Activated naive CD8-positive, alpha-beta T cell (primary cell): ENCODE results near the gene GRHL1.
"Not testable (repeated sequence)": the region's sequence is repeated elsewhere in the genome, so short reads cannot be mapped to it uniquely, and the experiment has no call there.

Source experiments
- H3K27ac Mint-ChIP-seq: one replicate; pipeline ENCODE4 v1.8.0; 2021; ENCODE audit warnings: mixed read lengths
- H3K27me3 Mint-ChIP-seq: one replicate; pipeline ENCODE4 v1.8.0; 2021; ENCODE audit warnings: mixed read lengths
- H3K36me3 Mint-ChIP-seq: one replicate; pipeline ENCODE4 v1.8.0; 2021; ENCODE audit warnings: mixed read lengths
- H3K4me1 Mint-ChIP-seq: one replicate; pipeline ENCODE4 v1.8.0; 2021; ENCODE audit warnings: low read depth, mixed read lengths
- H3K4me3 Mint-ChIP-seq: one replicate; pipeline ENCODE4 v1.8.0; 2021; ENCODE audit warnings: mild to moderate bottlenecking, mixed read lengths
- H3K9me3 Mint-ChIP-seq: one replicate; pipeline ENCODE4 v1.8.0; 2021; ENCODE audit warnings: low read depth, mixed read lengths

Gene GRHL1

GRCh38 chr2:10027660-10028330 lies 76.3 kb downstream of the GRHL1 start:
- Mint-ChIP-seq H3K27me3 (no peaks in the 10 kb centered on the region), H3K36me3 (no peaks in the 10 kb centered on the region), H3K4me1 (peaks cover 26% of the 10 kb centered on the region), H3K27ac (no peak overlapping the region), H3K9me3 (no peaks in the 10 kb centered on the region), H3K4me3 (no peak overlapping the region)

- Mint-ChIP-seq H3K4me1 (peaks cover 26% of the 10 kb centered on the region), H3K27ac (no peak overlapping the region), H3K27me3 (no peaks in the 10 kb centered on the region), H3K36me3 (no peaks in the 10 kb centered on the region), H3K4me3 (no peak overlapping the region), H3K9me3 (no peaks in the 10 kb centered on the region)
Measured at GRCh38 chr2:10028407-10028987, 77.0 kb downstream of the GRHL1 start.

GRCh38 chr2:10028988-10029874 lies 77.7 kb downstream of the GRHL1 start:
- Mint-ChIP-seq H3K36me3 (no peaks in the 10 kb centered on the region), H3K9me3 (no peaks in the 10 kb centered on the region), H3K4me3 (peak overlapping the region; percentile 42), H3K27me3 (no peaks in the 10 kb centered on the region), H3K27ac (peak overlapping the region; percentile 51), H3K4me1 (peaks cover 26% of the 10 kb centered on the region)

- peaks cover 28% of the 10 kb centered on the region for H3K4me1 Mint-ChIP-seq
- peak overlapping the region; percentile 51 for H3K27ac Mint-ChIP-seq
Measured at GRCh38 chr2:10029875-10030223, 78.4 kb downstream of the GRHL1 start.

GRCh38 chr2:10030311-10030736 lies 78.8 kb downstream of the GRHL1 start:
- Mint-ChIP-seq H3K27ac (no peak overlapping the region), H3K27me3 (no peaks in the 10 kb centered on the region), H3K4me3 (no peak overlapping the region), H3K9me3 (no peaks in the 10 kb centered on the region), H3K36me3 (no peaks in the 10 kb centered on the region), H3K4me1 (peaks cover 28% of the 10 kb centered on the region)

More at GRCh38 chr2:10029875-10030223, 78.4 kb downstream of the GRHL1 start:
- Mint-ChIP-seq H3K27me3 (no peaks in the 10 kb centered on the region), H3K9me3 (no peaks in the 10 kb centered on the region), H3K4me3 (peak overlapping the region; percentile 42), H3K36me3 (no peaks in the 10 kb centered on the region)

GRCh38 chr2:10030798-10031197 lies 79.3 kb downstream of the GRHL1 start:
- not testable (repeated sequence) for H3K9me3 Mint-ChIP-seq, H3K4me3 Mint-ChIP-seq, H3K36me3 Mint-ChIP-seq, H3K27me3 Mint-ChIP-seq, H3K27ac Mint-ChIP-seq
- peaks cover 31% of the 10 kb centered on the region for H3K4me1 Mint-ChIP-seq

GRCh38 chr2:10031886-10032745 lies 80.6 kb downstream of the GRHL1 start:
- peaks cover 32% of the 10 kb centered on the region for H3K4me1 Mint-ChIP-seq
- no peak overlapping the region for H3K27ac Mint-ChIP-seq
- H3K4me3 Mint-ChIP-seq = no peak overlapping the region
- H3K36me3 Mint-ChIP-seq = no peaks in the 10 kb centered on the region
- H3K9me3 Mint-ChIP-seq = no peaks in the 10 kb centered on the region
- no peaks in the 10 kb centered on the region for H3K27me3 Mint-ChIP-seq

GRCh38 chr2:10032746-10033105 lies 81.2 kb downstream of the GRHL1 start:
- peaks cover 29% of the 10 kb centered on the region for H3K4me1 Mint-ChIP-seq
- no peak overlapping the region for H3K4me3 Mint-ChIP-seq
- no peaks in the 10 kb centered on the region for H3K36me3 Mint-ChIP-seq
- no peaks in the 10 kb centered on the region for H3K27me3 Mint-ChIP-seq
- no peaks in the 10 kb centered on the region for H3K9me3 Mint-ChIP-seq
- no peak overlapping the region for H3K27ac Mint-ChIP-seq

GRCh38 chr2:10033251-10034006 lies 81.9 kb downstream of the GRHL1 start:
- no peak overlapping the region for H3K27ac Mint-ChIP-seq
- H3K36me3 Mint-ChIP-seq = no peaks in the 10 kb centered on the region
- H3K9me3 Mint-ChIP-seq = no peaks in the 10 kb centered on the region
- peaks cover 23% of the 10 kb centered on the region for H3K4me1 Mint-ChIP-seq
- H3K27me3 Mint-ChIP-seq = no peaks in the 10 kb centered on the region
- no peak overlapping the region for H3K4me3 Mint-ChIP-seq

- H3K9me3 Mint-ChIP-seq = no peaks in the 10 kb centered on the region
- peak overlapping the region; percentile 22 for H3K27ac Mint-ChIP-seq
- no peak overlapping the region for H3K4me3 Mint-ChIP-seq
- H3K4me1 Mint-ChIP-seq = peaks cover 15% of the 10 kb centered on the region
- H3K36me3 Mint-ChIP-seq = no peaks in the 10 kb centered on the region
- H3K27me3 Mint-ChIP-seq = no peaks in the 10 kb centered on the region
Measured at GRCh38 chr2:10034333-10035052, 83.0 kb downstream of the GRHL1 start.

GRCh38 chr2:10035053-10035422 lies 83.5 kb downstream of the GRHL1 start:
- Mint-ChIP-seq H3K27me3 (no peaks in the 10 kb centered on the region), H3K9me3 (no peaks in the 10 kb centered on the region), H3K4me3 (no peak overlapping the region), H3K4me1 (peaks cover 10% of the 10 kb centered on the region), H3K27ac (peak overlapping the region; percentile 22), H3K36me3 (no peaks in the 10 kb centered on the region)

GRCh38 chr2:10035633-10036032 lies 84.1 kb downstream of the GRHL1 start:
- peaks cover 6% of the 10 kb centered on the region for H3K4me1 Mint-ChIP-seq
- no peak overlapping the region for H3K27ac Mint-ChIP-seq
- H3K9me3 Mint-ChIP-seq = no peaks in the 10 kb centered on the region
- H3K4me3 Mint-ChIP-seq = no peak overlapping the region
- H3K36me3 Mint-ChIP-seq = no peaks in the 10 kb centered on the region
- H3K27me3 Mint-ChIP-seq = no peaks in the 10 kb centered on the region

GRCh38 chr2:10036095-10036884 lies 84.8 kb downstream of the GRHL1 start:
- no peaks in the 10 kb centered on the region for H3K27me3 Mint-ChIP-seq
- H3K27ac Mint-ChIP-seq = no peak overlapping the region
- H3K36me3 Mint-ChIP-seq = no peaks in the 10 kb centered on the region
- H3K4me1 Mint-ChIP-seq = peaks cover 7% of the 10 kb centered on the region
- no peak overlapping the region for H3K4me3 Mint-ChIP-seq
- no peaks in the 10 kb centered on the region for H3K9me3 Mint-ChIP-seq
